ENCODE measurements around the gene STAT5A. TPM values are rescaled to one million over a fixed set of nuclear protein-coding genes. Genes with fewer than 3 reads are reported as not detected.

Gene STAT5A
- total and polyA plus RNA-seq, 2 experiments from 2014 or later, result 2.3 to 18.1 TPM

DNA sequence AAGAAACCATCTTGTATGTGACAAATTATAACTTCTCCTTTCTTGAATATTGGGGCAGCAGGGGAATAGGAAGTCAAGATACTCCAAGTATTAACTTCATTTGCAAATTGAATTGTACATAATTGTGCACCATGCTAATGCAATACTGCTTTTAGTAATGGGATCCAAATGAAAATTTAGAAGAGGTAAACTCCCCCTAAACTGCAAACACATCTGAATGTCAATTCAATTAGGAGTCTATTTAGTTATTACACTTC, 16.6 kb upstream of the STAT5A start:
- Histone ChIP-seq H3F3A (replicated peaks; ENCODE audit: low read depth) (0 out of 2 replicates have a peak, but pooled peaks cover 4% of the 10 kb centered on the region), H2AFZ (no peak overlapping the region), H3K27ac (ENCODE audit: low read depth) (no peak overlapping the region), H3K4me1 (ENCODE audit: insufficient read depth) (peaks cover 46% of the 10 kb centered on the region), H3K79me2 (replicated peaks; ENCODE audit: insufficient read depth) (peaks cover 86% of the 10 kb centered on the region), H4K20me1 (replicated peaks; ENCODE audit: insufficient read depth) (peaks cover 5% of the 10 kb centered on the region; the same call in 1 of the 2 replicates), H3K4me2 (peak overlapping the region; percentile 98), H3K9me2 (ENCODE audit: insufficient read depth) (no peaks in the 10 kb centered on the region), H3K4me3 (no peak overlapping the region), H3K27me3 (ENCODE audit: insufficient read depth) (0 out of 2 replicates have a peak, but pooled peaks cover under 1% of the 10 kb centered on the region), H3K36me3 (ENCODE audit: insufficient read depth) (no peaks in the 10 kb centered on the region)
- Mint-ChIP-seq H3K27me3 (ENCODE audit: insufficient read depth, low read depth, poor library complexity) (peaks cover 3% of the 10 kb centered on the region), H3K27ac (no peak overlapping the region), H3K4me3 (no peak overlapping the region), H3K36me3 (ENCODE audit: low read depth) (no peaks in the 10 kb centered on the region), H3K4me1 (peaks cover 42% of the 10 kb centered on the region), H3K9me3 (no peaks in the 10 kb centered on the region)
- TF ChIP-seq EZH2 (IDR thresholded peaks at IDR 0.05; ENCODE audit: low read depth, unreplicated experiment), result no peak
- TF ChIP-seq EZH2phosphoT487 (IDR thresholded peaks at IDR 0.05; ENCODE audit: unreplicated experiment), result no peak
- TF ChIP-seq STAT1 (IDR thresholded peaks at IDR 0.05; ENCODE audit: unreplicated experiment), result no peak
- TF ChIP-seq ZNF331 (CRISPR knock-in tag; IDR thresholded peaks at IDR 0.05; ENCODE audit: low read depth), result no peak
- TF ChIP-seq, protein P1, sequence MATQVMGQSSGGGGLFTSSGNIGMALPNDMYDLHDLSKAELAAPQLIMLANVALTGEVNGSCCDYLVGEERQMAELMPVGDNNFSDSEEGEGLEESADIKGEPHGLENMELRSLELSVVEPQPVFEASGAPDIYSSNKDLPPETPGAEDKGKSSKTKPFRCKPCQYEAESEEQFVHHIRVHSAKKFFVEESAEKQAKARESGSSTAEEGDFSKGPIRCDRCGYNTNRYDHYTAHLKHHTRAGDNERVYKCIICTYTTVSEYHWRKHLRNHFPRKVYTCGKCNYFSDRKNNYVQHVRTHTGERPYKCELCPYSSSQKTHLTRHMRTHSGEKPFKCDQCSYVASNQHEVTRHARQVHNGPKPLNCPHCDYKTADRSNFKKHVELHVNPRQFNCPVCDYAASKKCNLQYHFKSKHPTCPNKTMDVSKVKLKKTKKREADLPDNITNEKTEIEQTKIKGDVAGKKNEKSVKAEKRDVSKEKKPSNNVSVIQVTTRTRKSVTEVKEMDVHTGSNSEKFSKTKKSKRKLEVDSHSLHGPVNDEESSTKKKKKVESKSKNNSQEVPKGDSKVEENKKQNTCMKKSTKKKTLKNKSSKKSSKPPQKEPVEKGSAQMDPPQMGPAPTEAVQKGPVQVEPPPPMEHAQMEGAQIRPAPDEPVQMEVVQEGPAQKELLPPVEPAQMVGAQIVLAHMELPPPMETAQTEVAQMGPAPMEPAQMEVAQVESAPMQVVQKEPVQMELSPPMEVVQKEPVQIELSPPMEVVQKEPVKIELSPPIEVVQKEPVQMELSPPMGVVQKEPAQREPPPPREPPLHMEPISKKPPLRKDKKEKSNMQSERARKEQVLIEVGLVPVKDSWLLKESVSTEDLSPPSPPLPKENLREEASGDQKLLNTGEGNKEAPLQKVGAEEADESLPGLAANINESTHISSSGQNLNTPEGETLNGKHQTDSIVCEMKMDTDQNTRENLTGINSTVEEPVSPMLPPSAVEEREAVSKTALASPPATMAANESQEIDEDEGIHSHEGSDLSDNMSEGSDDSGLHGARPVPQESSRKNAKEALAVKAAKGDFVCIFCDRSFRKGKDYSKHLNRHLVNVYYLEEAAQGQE (IDR thresholded peaks at IDR 0.05; ENCODE audit: unreplicated experiment), result no peak
- TF ChIP-seq ZNF114 (CRISPR knock-in tag; IDR thresholded peaks at IDR 0.05), result no peak
- TF ChIP-seq NANOG (IDR thresholded peaks at IDR 0.05; ENCODE audit: borderline replicate concordance), result no peak
- TF ChIP-seq CREB1 (CRISPR knock-in tag; IDR thresholded peaks at IDR 0.05; ENCODE audit: low read depth), result no peak
- TF ChIP-seq, protein P2, sequence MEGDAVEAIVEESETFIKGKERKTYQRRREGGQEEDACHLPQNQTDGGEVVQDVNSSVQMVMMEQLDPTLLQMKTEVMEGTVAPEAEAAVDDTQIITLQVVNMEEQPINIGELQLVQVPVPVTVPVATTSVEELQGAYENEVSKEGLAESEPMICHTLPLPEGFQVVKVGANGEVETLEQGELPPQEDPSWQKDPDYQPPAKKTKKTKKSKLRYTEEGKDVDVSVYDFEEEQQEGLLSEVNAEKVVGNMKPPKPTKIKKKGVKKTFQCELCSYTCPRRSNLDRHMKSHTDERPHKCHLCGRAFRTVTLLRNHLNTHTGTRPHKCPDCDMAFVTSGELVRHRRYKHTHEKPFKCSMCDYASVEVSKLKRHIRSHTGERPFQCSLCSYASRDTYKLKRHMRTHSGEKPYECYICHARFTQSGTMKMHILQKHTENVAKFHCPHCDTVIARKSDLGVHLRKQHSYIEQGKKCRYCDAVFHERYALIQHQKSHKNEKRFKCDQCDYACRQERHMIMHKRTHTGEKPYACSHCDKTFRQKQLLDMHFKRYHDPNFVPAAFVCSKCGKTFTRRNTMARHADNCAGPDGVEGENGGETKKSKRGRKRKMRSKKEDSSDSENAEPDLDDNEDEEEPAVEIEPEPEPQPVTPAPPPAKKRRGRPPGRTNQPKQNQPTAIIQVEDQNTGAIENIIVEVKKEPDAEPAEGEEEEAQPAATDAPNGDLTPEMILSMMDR (conservative IDR thresholded peaks at IDR 0.05; ENCODE audit: low read depth in 2 of 2), result no peak
- no peak for DNase-seq (ENCODE audit: low spot score)
- no peak for ATAC-seq

DNA sequence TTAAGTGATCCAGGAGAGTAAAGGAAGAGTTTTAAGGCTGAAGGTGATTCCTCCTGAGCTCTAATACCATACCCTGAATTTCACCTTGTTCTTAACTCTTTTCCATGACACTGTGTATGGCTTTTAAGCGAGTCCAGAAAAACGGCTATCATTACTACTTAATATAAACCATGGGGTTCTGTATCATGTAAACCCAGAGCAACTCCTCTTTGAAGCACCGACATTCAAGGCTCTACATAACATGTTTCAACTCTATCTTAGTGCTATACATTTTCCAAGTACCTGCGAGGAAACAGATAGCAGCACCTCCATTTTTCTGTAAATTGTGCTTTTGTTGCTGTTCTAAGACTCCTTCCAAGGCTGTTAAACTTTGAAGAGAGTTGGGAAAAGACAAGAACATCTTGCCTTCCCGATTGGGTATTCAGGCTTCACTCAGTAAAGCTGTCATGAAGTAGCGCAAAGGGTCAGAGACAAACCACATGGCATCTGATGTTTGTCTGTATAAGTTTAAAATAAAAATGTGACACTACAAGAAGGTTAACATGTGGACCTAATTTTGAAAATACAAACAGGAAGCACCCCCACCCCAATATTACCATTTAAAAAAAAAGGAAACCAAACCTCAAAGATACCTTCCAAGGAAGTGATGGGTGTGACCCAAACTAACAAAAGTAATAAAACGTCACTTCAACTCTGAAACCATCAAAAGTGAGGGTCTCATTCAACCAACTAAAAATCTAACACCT, 16.0 kb upstream of the STAT5A start:
- no peaks in the 10 kb centered on the region for H3K36me3 Mint-ChIP-seq (ENCODE audit: low read depth)
- Histone ChIP-seq H3K4me3 (peak overlapping the region; percentile 87), H3K79me2 (replicated peaks; ENCODE audit: insufficient read depth) (peaks cover 80% of the 10 kb centered on the region), H3K27ac (ENCODE audit: low read depth) (no peak overlapping the region), H3K4me2 (peak overlapping the region; percentile 98), H4K20me1 (replicated peaks; ENCODE audit: insufficient read depth) (peaks cover 5% of the 10 kb centered on the region; the same call in 1 of the 2 replicates), H3F3A (replicated peaks; ENCODE audit: low read depth) (peaks cover 10% of the 10 kb centered on the region; the same call in 1 of the 2 replicates), H3K36me3 (ENCODE audit: insufficient read depth) (no peaks in the 10 kb centered on the region), H3K27me3 (ENCODE audit: insufficient read depth) (peaks cover 7% of the 10 kb centered on the region), H3K9me2 (ENCODE audit: insufficient read depth) (no peaks in the 10 kb centered on the region), H3K4me1 (ENCODE audit: insufficient read depth) (peaks cover 52% of the 10 kb centered on the region), H2AFZ (no peak overlapping the region)
- DNase-seq (ENCODE audit: low spot score), result no peak
- no peak overlapping the region for H3K27ac Mint-ChIP-seq
- no peaks in the 10 kb centered on the region; the same call in 2 of the 3 replicates for H3K9me3 Mint-ChIP-seq
- H3K4me1 Mint-ChIP-seq, result peaks cover 45% of the 10 kb centered on the region
- no peak for ATAC-seq
- H3K4me3 Mint-ChIP-seq, result peak overlapping the region; percentile 43; the same call in 2 of the 3 replicates
- H3K27me3 Mint-ChIP-seq (ENCODE audit: insufficient read depth, low read depth, poor library complexity), result peaks cover 7% of the 10 kb centered on the region
- TF ChIP-seq POLR2AphosphoS5 (IDR thresholded peaks at IDR 0.05; ENCODE audit: low read depth) (no peak), ZNF114 (CRISPR knock-in tag; IDR thresholded peaks at IDR 0.05) (no peak), EZH2 (IDR thresholded peaks at IDR 0.05; ENCODE audit: low read depth, unreplicated experiment) (no peak), EZH2phosphoT487 (IDR thresholded peaks at IDR 0.05; ENCODE audit: unreplicated experiment) (no peak), STAT1 (IDR thresholded peaks at IDR 0.05; ENCODE audit: unreplicated experiment) (no peak), ZNF331 (CRISPR knock-in tag; IDR thresholded peaks at IDR 0.05; ENCODE audit: low read depth) (no peak), JUNB (IDR thresholded peaks at IDR 0.05; ENCODE audit: unreplicated experiment) (no peak)
- TF ChIP-seq, protein P1 (IDR thresholded peaks at IDR 0.05; ENCODE audit: unreplicated experiment), result no peak
- TF ChIP-seq, protein P2 (conservative IDR thresholded peaks at IDR 0.05; ENCODE audit: low read depth in 2 of 2), result no peak

All from GM23338 (cell line).